HAP-1 (cell line): Measurements from ENCODE around the gene FTCD.

Experiments used
- DNase-seq, 2 experiments: peaks; one replicate each; pipeline ENCODE4 v3.0.0-alpha.2; 2016 to 2020; ENCODE audit warnings: low spot score in 2 of 2
- H3K27me3 ChIP-seq: fragments of 250-450 bp; sonication (Bioruptor Pico); 2 replicates; pipeline ENCODE4 v1.5.1; 2020; ENCODE audit warnings: low read depth, mild to moderate bottlenecking, moderate library complexity
- H3K36me3 ChIP-seq: fragments of 250-450 bp; sonication (Bioruptor Pico); replicated peaks from 2 replicates; pipeline ENCODE4 v1.5.1; 2020; ENCODE audit warnings: mild to moderate bottlenecking
- H3K4me1 ChIP-seq: fragments of 250-450 bp; sonication (Bioruptor Pico); 2 replicates; pipeline ENCODE4 v1.5.1; 2020; ENCODE audit warnings: mild to moderate bottlenecking
- H3K4me3 ChIP-seq: fragments of 250-450 bp; sonication (Bioruptor Pico); 2 replicates; pipeline ENCODE4 v1.5.1; 2020; ENCODE audit warnings: mild to moderate bottlenecking, moderate library complexity
- H3K9me3 ChIP-seq: fragments of 250-450 bp; sonication (Bioruptor Pico); 2 replicates; pipeline ENCODE4 v1.5.1; 2020; ENCODE audit warnings: mild to moderate bottlenecking, moderate library complexity
- in situ Hi-C: fragments of 300-500 bp; cut with MboI; formaldehyde crosslinking; loops from 3 replicates; pipeline ENCODE4 v1.14.3; 2020; ENCODE audit warnings: low sequenced_read_pairs, inconsistent platforms, mixed read lengths

FTCD gene

GRCh38 chr21:46093668-46094400 lies 61.5 kb downstream of the FTCD start:
- no peak overlapping the region for H3K4me3 ChIP-seq
- no peak for DNase-seq
- H3K4me1 ChIP-seq = no peaks in the 10 kb centered on the region
- in situ Hi-C loops = no loop called here
- H3K36me3 ChIP-seq = no peaks in the 10 kb centered on the region
- H3K9me3 ChIP-seq = no peaks in the 10 kb centered on the region
- no peaks in the 10 kb centered on the region for H3K27me3 ChIP-seq

- DNase-seq = no peak
- Histone ChIP-seq H3K4me1 (no peaks in the 10 kb centered on the region), H3K36me3 (no peaks in the 10 kb centered on the region), H3K27me3 (no peaks in the 10 kb centered on the region), H3K4me3 (no peak overlapping the region), H3K9me3 (no peaks in the 10 kb centered on the region)
- in situ Hi-C loops = no loop called here
These were observed 62.3 kb downstream of the FTCD start for GRCh38 chr21:46092811-46093667.

GRCh38 chr21:46092026-46092764 lies 63.2 kb downstream of the FTCD start:
- no peaks in the 10 kb centered on the region for H3K36me3 ChIP-seq
- no peak for DNase-seq
- H3K27me3 ChIP-seq = no peaks in the 10 kb centered on the region
- H3K4me3 ChIP-seq = no peak overlapping the region
- no peaks in the 10 kb centered on the region for H3K9me3 ChIP-seq
- no peaks in the 10 kb centered on the region for H3K4me1 ChIP-seq
- in situ Hi-C loops = no loop called here

GRCh38 chr21:46091631-46092025 lies 63.8 kb downstream of the FTCD start:
- no peaks in the 10 kb centered on the region for H3K27me3 ChIP-seq
- DNase-seq = no peak
- in situ Hi-C loops = no loop called here
- no peaks in the 10 kb centered on the region for H3K4me1 ChIP-seq
- H3K36me3 ChIP-seq = no peaks in the 10 kb centered on the region
- H3K9me3 ChIP-seq = no peaks in the 10 kb centered on the region
- no peak overlapping the region for H3K4me3 ChIP-seq

- Histone ChIP-seq H3K9me3 (no peaks in the 10 kb centered on the region), H3K27me3 (no peaks in the 10 kb centered on the region), H3K4me1 (no peaks in the 10 kb centered on the region), H3K36me3 (no peaks in the 10 kb centered on the region), H3K4me3 (no peak overlapping the region)
- DNase-seq = no peak
- in situ Hi-C loops = no loop called here
These were observed 64.3 kb downstream of the FTCD start for GRCh38 chr21:46091118-46091517.

GRCh38 chr21:46089285-46089684 lies 66.1 kb downstream of the FTCD start:
- Histone ChIP-seq H3K36me3 (no peaks in the 10 kb centered on the region), H3K27me3 (no peaks in the 10 kb centered on the region), H3K9me3 (no peaks in the 10 kb centered on the region), H3K4me1 (no peaks in the 10 kb centered on the region), H3K4me3 (no peak overlapping the region)
- in situ Hi-C loops = no loop called here
- DNase-seq = no peak

GRCh38 chr21:46088189-46088588 lies 67.2 kb downstream of the FTCD start:
- no peaks in the 10 kb centered on the region for H3K4me1 ChIP-seq
- H3K36me3 ChIP-seq = no peaks in the 10 kb centered on the region
- H3K4me3 ChIP-seq = no peak overlapping the region
- no peak for DNase-seq
- in situ Hi-C loops = no loop called here
- H3K9me3 ChIP-seq = no peaks in the 10 kb centered on the region
- H3K27me3 ChIP-seq = no peaks in the 10 kb centered on the region

GRCh38 chr21:46087641-46088040 lies 67.7 kb downstream of the FTCD start:
- Histone ChIP-seq H3K27me3 (no peaks in the 10 kb centered on the region), H3K9me3 (no peaks in the 10 kb centered on the region), H3K36me3 (no peaks in the 10 kb centered on the region), H3K4me1 (no peaks in the 10 kb centered on the region), H3K4me3 (no peak overlapping the region)
- no peak for DNase-seq
- in situ Hi-C loops = no loop called here
